HPDE6-E6E7 (cell line): ENCODE data around the gene SLC35A3.
"Not testable (repeated sequence)": the region's sequence is repeated elsewhere in the genome, so short reads cannot be mapped to it uniquely, and the experiment has no call there.

Experiments used
- DNase-seq: peaks from one replicate; pipeline ENCODE4 v3.0.0; 2011; ENCODE audit warnings: missing footprints; ENCODE audit errors: extremely low spot score

SLC35A3 gene

DNA sequence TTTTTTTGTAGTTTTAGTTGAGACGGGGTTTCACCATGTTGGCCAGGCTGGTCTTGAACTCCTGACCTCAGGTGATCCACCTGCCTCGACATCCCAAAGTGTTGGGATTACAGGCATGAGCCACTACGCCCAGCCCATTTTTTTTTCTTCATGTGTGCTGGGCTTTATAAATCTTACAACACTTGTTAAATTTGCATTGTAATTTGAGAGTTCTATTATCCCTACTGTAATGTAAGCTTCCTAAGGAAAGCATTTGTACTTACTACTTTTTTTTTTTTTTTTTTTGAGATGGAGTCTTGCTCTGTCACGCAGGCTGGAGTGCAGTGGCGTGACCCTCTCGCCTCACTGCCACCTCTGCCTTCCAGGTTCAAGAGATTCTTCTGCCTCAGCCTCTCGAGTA, 2.3 kb downstream of the SLC35A3 start:
- not testable (repeated sequence) for DNase-seq

- DNase-seq, result no peak
Observed at GRCh38 chr1:99975529-99975928, 5.7 kb downstream of the SLC35A3 start.

DNA sequence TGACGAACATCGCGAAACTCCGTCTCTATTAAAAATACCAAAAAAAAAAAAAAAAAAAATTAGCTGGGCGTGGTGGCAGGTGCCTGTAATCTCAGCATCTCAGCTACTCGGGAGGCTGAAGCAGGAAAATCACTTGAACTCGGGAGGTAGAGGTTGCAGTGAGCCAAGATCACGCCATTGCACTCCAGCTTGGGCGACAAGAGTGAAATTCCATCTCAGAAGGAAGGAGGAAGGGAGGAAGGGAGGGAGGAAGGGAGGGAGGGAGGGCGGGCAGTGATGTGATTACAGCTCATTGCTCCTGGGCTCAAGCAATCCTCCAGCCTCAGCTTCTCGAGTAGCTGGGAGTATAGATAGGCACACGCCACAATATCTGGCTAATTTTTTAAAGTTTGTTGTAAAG, 7.5 kb downstream of the SLC35A3 start:
- not testable (repeated sequence) for DNase-seq

DNA sequence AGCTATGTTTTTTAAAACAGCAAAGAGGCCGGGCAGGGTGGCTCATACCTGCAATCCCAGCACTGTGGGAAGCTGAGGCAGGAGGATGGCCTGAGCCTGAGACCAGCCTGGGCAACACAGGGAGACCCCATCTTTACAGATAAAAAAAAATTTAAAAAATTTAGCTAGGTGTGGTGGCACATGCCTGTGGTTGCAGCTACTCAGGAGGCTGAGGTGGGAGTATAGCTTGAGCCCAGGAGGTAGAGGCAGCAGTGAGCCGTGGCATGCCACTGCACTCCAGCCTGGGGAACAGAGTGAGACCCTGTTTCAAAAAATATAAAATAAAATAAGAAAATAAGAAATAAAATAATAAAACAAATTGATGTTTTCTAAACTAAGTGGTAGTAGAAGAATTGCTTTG, 8.4 kb downstream of the SLC35A3 start:
- no peak for DNase-seq

DNA sequence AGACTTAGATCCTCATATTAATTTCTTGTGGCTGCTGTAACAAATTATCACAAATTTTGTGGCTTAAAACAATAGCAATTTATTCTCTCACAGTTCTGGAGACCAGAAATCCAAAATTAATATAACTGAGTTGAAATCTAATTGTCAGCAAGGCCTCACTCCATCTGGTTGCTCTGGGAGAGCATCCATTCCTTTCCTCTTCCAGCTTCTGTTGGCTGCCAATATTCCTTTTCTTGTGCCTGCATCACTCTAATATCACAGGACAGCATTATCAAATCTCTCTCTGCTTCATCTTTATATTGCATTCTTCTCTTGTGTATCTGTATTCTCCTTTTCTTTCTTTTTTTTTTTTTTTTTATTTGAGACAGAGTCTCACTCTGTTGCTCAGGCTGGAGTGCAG, 9.3 kb downstream of the SLC35A3 start:
- DNase-seq, result no peak

DNA sequence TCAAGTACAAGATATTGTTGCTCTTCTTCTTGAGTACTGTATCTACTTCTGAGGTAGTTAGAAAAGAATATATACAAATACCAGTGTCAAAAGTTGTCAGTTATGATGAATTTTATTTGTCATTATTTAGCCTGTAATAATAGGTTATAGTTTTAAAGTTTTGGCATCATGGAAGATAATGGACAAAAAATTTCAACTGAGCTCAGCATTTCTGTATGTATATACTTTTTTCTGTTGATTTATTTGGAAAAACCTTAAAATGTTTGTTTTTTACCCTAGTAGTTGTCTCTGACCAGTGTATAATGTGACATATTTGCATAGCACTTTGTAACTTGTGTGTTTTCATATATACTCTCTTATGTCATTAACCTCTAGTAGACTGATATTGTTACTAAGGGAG, 11.1 kb downstream of the SLC35A3 start:
- no peak for DNase-seq

DNA sequence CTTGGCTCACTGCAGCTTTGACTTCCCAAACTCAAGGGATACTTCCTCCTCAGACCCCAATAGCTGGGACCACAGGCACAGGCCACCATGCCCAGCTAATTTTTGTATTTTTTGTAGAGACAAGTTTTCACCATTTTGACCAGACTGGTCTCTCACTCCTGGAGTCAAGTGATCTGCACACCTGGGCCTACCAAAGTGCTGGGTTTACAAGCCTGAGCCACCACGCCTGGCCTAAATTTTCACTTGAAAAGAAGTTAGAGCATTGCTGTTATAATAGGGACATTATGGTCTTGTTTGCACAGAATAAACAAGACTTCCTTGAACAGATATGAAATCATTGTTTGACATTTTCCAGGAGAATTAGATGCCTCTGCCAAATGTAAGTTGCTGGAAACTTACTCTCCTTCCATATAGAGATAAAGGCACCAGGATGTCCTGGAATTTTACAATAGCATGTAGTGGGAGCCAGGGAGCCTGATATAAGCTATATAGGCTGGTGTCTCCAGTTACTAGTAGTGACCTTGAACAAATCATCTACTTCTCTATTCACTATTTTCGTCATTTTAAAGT, 16.9 kb downstream of the SLC35A3 start:
- DNase-seq, result no peak

- no peak for DNase-seq
Observed at GRCh38 chr1:99988210-99988765, 18.5 kb downstream of the SLC35A3 start.

DNA sequence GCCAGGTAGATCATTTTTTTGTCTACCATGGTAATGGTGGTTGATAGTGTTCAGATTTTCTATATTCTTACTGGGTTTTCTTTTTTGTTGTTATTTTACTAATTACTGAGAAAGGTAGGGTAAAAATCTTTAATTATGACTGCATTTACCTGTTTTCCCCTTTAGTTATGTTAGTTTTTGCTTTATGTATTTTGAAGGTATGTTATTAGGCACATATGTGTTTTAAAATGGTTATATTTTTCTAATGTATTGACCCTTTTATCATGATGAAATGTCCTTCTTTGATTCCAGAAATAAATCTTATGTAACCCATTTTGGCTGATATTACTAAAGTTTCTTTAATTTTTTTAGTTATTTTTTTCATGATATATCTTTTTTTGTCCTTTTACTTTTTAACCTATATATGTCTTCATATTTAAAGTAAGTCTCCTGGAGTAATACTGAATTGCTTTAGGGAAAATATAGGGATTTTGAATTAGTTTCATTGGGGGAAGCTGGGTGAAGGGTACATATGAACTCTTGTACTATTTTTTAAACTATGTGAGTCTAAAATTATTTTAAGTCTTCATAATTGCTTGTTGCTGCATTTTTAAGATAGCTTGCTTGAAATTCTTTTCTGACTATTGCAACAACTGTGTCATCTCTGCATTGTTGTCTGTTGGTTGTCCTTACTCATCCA, 22.4 kb downstream of the SLC35A3 start:
- DNase-seq, result no peak

GRCh38 chr1:99992760-99993467, 23.1 kb downstream of the SLC35A3 start:
- DNase-seq, result no peak

DNA sequence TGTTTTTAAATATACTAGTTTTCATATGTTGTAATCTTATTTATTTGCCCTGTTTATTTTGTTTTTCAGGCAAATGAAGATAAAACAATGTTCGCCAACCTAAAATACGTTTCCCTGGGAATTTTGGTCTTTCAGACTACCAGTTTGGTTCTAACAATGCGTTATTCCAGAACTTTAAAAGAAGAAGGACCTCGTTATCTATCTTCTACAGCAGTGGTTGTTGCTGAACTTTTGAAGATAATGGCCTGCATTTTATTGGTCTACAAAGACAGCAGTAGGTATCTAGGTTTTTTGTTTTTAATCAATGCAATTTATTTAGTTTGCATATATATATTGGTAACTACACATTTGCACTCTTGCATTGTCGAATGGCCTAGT, 23.7 kb downstream of the SLC35A3 start:
- no peak for DNase-seq

DNA sequence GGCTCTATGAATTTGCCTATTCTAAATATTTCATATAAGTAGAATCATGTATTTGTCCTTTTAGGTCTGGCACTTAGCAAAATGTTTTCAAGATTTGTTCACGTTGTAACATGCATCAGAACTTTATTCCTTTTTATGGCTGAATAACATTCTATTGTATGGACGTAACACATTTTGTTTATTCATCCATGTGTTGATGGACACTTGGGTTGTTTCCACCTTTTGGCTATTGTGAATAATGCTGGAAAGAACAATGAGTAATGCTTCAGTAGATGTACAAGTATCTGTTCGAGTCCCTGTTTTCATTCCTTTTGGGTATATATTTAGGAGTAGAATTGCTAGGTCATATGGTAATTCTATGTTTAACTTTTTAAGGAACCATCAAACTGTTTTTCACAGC, 24.7 kb downstream of the SLC35A3 start:
- DNase-seq, result no peak

DNA sequence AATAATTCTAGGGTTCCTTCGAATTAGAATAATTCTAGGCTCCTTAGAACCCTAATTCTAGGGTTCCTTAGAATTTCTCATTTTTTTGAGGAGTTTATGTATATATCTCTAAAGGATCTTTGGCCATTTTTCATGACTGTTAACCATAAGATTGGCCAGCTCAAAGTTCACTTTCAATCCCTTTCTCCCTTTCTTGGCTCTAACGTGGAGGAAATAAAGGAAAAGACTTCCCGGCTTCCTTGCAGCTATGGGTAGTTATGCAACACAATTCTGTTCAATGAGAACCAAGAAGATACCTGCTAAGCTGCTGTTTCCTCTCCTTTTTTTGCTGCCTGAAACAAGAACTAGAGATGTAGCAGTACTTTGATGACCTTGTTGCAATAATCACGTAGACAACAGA, 27.2 kb downstream of the SLC35A3 start:
- DNase-seq, result no peak

DNA sequence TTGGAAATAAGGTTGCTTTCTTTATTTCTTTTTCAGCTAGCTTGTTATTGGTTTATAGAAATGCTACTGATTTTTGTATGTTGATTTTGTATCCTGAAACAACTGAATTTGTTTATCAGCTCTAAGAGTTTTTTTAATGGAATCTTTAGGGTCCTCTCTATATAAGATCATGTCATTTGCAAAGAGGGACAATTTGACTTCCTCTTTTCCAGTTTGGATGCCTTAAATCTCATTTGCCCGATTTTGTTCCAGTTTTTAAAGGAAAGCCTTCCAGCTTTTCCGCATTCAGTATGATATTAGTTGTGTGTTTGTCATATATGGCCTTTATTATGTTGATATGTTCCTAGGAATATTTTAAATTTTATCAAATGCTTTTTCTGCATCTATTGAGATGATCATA, 31.7 kb downstream of the SLC35A3 start:
- no peak for DNase-seq

- DNase-seq, result no peak
Observed at GRCh38 chr1:100005424-100005823, 35.6 kb downstream of the SLC35A3 start.

GRCh38 chr1:100006688-100007087, 36.9 kb downstream of the SLC35A3 start:
- DNase-seq, result no peak

- DNase-seq, result no peak
Observed at GRCh38 chr1:100009458-100009857, 39.7 kb downstream of the SLC35A3 start.

DNA sequence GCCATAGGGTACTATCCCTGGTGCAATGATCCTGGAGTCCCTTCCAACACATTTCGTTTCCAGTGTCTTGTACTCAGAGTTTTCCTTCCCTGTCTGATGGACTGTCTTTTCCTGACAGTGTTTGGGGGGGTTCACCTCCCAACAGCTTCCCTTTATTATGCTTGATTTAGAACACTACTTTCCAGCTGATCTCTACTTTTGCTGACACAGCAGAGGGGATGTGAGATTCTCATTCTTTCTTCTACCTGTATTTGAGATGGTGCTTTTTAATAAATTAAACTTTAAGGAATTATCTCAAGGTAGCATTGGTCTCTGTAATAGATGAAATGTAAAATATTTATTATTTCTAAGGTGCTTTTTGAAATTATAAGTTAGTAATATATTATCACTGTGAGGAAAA, 41.0 kb downstream of the SLC35A3 start:
- no peak for DNase-seq

GRCh38 chr1:100019220-100019619, 49.4 kb downstream of the SLC35A3 start:
- DNase-seq, result no peak

GRCh38 chr1:100023482-100023881, 53.7 kb downstream of the SLC35A3 start:
- no peak for DNase-seq

GRCh38 chr1:100027212-100027611, 57.4 kb downstream of the SLC35A3 start:
- DNase-seq, result no peak

- no peak for DNase-seq
Observed at GRCh38 chr1:100028765-100029164, 59.0 kb downstream of the SLC35A3 start.

DNA sequence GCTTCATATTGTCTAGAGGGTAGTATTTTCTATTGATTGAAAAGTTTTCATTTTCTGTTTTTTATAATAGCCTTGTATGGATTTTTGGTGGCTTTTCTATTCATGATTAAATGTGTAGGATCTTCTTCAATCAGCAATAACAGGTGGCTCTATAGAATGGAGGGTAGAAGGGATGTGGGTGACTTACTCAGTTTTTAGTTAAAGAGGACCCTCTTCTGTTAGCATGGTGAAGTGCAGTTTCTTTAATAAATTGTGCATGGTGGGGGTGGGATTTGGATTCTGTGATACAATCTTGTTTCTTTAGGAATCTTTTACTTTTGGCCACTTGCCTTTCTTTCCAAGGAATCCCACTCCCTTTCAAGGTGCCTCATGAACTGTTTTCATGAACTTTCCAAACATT, 64.7 kb downstream of the SLC35A3 start:
- no peak for DNase-seq
